Endothelial cell (in vitro differentiated cells): ENCODE results near the gene S100A7. TPM values are rescaled to one million over a fixed set of nuclear protein-coding genes. Genes with fewer than 3 reads are reported as not detected.
"Not testable (repeated sequence)": the region's sequence is repeated elsewhere in the genome, so short reads cannot be mapped to it uniquely, and the experiment has no call there.

Source experiments
- DNase-seq: peaks from one replicate; pipeline ENCODE4 v3.0.0; 2021; ENCODE audit warnings: low spot score
- H3K27ac Mint-ChIP-seq: one replicate; pipeline ENCODE4 v1.8.0; 2021; ENCODE audit warnings: mixed read lengths, inconsistent platforms; ENCODE audit not compliant: unreplicated experiment
- H3K27me3 Mint-ChIP-seq: one replicate; pipeline ENCODE4 v1.8.0; 2021; ENCODE audit warnings: mild to moderate bottlenecking, moderate library complexity, mixed read lengths, inconsistent platforms; ENCODE audit not compliant: unreplicated experiment
- H3K36me3 Mint-ChIP-seq: one replicate; pipeline ENCODE4 v1.8.0; 2021; ENCODE audit warnings: mild to moderate bottlenecking, low read depth, mixed read lengths, inconsistent platforms; ENCODE audit not compliant: unreplicated experiment
- H3K4me1 Mint-ChIP-seq: one replicate; pipeline ENCODE4 v1.8.0; 2021; ENCODE audit warnings: mild to moderate bottlenecking, mixed read lengths, inconsistent platforms; ENCODE audit not compliant: unreplicated experiment
- H3K4me3 Mint-ChIP-seq: one replicate; pipeline ENCODE4 v1.8.0; 2021; ENCODE audit warnings: mild to moderate bottlenecking, mixed read lengths, inconsistent platforms; ENCODE audit not compliant: unreplicated experiment
- H3K9me3 Mint-ChIP-seq: one replicate; pipeline ENCODE4 v1.8.0; 2021; ENCODE audit warnings: mixed read lengths, inconsistent platforms; ENCODE audit not compliant: unreplicated experiment
- total RNA-seq: library from RNA; stranded (reverse); fragmentation: NEBNext Ultra II Directional; extraction: Animal tissue kit (Norgen Biotek cat#: 25700); gene quantifications from one replicate; pipeline ENCODE4 v1.2.1, GENCODE V29; 2021; ENCODE audit not compliant: unreplicated experiment
- TF ChIP-seq, protein P1 (sequence below): fragments of 200-600 bp; sonication (generic); IDR thresholded peaks from one replicate; pipeline ENCODE4 v1.5.0; 2021; ENCODE audit warnings: antibody characterized with exemption; ENCODE audit not compliant: unreplicated experiment

The S100A7 gene
- total RNA-seq, 1 donor from 2014 or later = not detected

DNA sequence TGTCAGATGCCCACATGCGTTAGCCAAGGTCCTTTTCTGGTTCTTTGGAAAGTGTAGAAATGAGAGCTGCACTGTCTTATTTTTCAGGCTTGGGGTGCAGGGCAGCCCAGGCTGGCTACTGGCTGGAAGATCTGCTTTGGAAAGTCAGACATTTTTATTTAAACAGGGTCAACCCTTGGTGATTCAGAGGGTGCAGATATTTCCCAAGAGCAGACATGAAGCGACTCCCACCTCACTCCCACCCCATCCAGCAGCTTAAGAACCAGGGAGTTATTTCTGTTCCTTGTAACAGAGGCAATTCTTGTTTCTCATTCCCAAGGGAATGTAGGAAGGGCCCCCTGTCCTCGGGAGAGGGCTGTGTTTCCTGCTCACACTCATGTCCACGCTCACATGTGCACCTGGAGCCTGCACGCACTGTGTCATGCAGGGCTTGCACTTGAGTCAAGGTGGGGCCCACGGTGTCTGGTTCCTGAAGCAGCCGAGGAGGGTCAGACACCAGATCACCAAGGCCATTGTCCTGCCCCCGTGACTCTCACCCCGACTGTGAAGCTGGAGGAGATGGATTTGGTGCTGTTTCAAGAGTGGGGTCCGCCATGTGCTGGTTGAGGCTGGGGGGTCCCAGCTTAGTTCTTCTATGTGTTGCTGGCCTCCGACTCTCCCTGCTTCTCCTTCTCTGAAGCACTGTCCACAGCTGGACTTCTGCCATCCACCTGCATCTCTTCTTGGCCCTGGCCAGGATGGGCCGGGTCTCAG, 43.1 kb downstream of the S100A7 start:
- H3K4me1 Mint-ChIP-seq = no peaks in the 10 kb centered on the region
- H3K9me3 Mint-ChIP-seq = peaks cover 4% of the 10 kb centered on the region
- DNase-seq = no peak
- peaks cover 3% of the 10 kb centered on the region for H3K36me3 Mint-ChIP-seq
- peaks cover 3% of the 10 kb centered on the region for H3K27me3 Mint-ChIP-seq
- TF ChIP-seq, protein P1, sequence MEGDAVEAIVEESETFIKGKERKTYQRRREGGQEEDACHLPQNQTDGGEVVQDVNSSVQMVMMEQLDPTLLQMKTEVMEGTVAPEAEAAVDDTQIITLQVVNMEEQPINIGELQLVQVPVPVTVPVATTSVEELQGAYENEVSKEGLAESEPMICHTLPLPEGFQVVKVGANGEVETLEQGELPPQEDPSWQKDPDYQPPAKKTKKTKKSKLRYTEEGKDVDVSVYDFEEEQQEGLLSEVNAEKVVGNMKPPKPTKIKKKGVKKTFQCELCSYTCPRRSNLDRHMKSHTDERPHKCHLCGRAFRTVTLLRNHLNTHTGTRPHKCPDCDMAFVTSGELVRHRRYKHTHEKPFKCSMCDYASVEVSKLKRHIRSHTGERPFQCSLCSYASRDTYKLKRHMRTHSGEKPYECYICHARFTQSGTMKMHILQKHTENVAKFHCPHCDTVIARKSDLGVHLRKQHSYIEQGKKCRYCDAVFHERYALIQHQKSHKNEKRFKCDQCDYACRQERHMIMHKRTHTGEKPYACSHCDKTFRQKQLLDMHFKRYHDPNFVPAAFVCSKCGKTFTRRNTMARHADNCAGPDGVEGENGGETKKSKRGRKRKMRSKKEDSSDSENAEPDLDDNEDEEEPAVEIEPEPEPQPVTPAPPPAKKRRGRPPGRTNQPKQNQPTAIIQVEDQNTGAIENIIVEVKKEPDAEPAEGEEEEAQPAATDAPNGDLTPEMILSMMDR = no peak
- H3K27ac Mint-ChIP-seq = no peak overlapping the region
- H3K4me3 Mint-ChIP-seq = no peak overlapping the region

DNA sequence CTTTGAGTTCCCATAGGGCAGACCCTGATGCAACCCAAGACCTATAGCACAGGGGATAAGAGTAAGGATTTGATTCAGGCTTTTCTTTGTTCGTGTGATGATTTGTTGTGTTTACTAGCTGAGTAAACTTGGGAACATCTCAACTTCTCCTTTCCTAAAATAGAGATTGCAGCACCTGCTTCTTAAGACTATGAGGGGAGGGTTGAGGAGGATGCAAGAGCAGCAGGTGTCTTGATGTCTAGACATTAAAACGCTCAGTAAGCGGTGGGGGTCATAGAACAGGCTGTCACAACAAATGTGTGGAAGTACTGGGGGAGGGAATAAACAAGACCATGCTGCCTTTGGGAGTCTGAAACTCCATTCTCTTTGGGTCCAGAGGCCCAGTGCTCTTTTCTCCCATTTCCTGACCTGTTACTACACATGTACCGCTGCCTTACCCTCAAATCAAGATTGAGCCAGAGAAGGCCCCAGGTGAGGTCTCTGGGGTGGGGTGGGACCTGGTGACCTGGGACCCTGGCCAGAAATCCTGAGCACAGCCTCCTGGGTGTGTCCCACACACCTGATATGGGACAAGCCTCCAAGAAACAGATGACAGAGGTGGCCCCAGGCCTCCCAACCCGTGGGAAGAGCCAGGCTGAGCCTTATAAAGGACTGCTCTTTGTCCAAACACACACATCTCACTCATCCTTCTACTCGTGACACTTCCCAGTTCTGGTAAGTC, 44.4 kb downstream of the S100A7 start, which contains the start of gene S100A7A:
TSS of gene S100A7A (plus strand) at position 671 of the 721 bp plus-strand sequence. CDS start 1,563 bp downstream, outside the sequence.
- Mint-ChIP-seq H3K4me1 (no peaks in the 10 kb centered on the region), H3K9me3 (peaks cover 4% of the 10 kb centered on the region), H3K27ac (no peak within 1 kb of the TSS), H3K4me3 (no peak within 1 kb of the TSS), H3K27me3 (peaks cover 3% of the 10 kb centered on the region), H3K36me3 (peaks cover 3% of the 10 kb centered on the region)
- TF ChIP-seq, protein P1 = no peak
- no peak for DNase-seq

DNA sequence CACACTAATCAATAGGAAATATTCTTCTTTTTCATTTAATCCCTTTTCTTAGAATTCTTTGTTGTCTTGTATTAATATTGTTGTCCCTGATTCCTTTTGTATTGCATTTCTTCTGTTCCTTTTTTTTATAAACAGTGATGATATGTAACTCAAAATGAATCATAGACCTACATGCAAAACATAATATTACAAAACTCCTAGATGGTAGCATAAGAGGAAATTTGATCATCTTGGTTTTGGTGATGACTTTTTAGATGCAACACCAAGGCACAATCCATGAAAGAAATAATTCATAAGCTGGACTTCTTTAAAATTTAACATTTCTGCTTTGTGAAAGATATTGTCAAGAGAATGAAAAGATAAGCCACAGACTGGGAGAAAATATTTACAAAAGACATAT, 46.5 kb downstream of the S100A7 start:
- not testable (repeated sequence) for H3K27me3 Mint-ChIP-seq, H3K36me3 Mint-ChIP-seq, H3K4me3 Mint-ChIP-seq, DNase-seq, H3K9me3 Mint-ChIP-seq, H3K4me1 Mint-ChIP-seq, H3K27ac Mint-ChIP-seq

Other genes starting within 250 kb of the S100A7 start
- gene PRR9, start 243.1 kb downstream of the S100A7 start, total RNA-seq = not detected
- not detected for gene LORICRIN, start 201.0 kb downstream of the S100A7 start, total RNA-seq
- 1.1 TPM for gene PGLYRP3, start 147.7 kb downstream of the S100A7 start, total RNA-seq
- gene PGLYRP4, start 111.8 kb downstream of the S100A7 start, total RNA-seq = 1.7 TPM
- gene S100A9, start 102.8 kb downstream of the S100A7 start, total RNA-seq = 0.51 TPM
- gene S100A12, start 85.0 kb downstream of the S100A7 start, total RNA-seq = not detected
- gene S100A8, start 69.6 kb downstream of the S100A7 start, total RNA-seq = not detected
- not detected for gene S100A7A, start 44.1 kb downstream of the S100A7 start, total RNA-seq
- 11.9 TPM for gene S100A6, start 75.3 kb upstream of the S100A7 start, total RNA-seq
- gene S100A5, start 80.3 kb upstream of the S100A7 start, total RNA-seq = not detected
- 2.8 TPM for gene S100A4, start 85.2 kb upstream of the S100A7 start, total RNA-seq
- not detected for gene S100A3, start 88.6 kb upstream of the S100A7 start, total RNA-seq
- not detected for gene S100A2, start 105.2 kb upstream of the S100A7 start, total RNA-seq
- gene S100A16, start 152.5 kb upstream of the S100A7 start, total RNA-seq = 363 TPM
- not detected for gene S100A14, start 155.7 kb upstream of the S100A7 start, total RNA-seq
- 152 TPM for gene S100A13, start 166.9 kb upstream of the S100A7 start, total RNA-seq
- gene S100A1, start 167.8 kb upstream of the S100A7 start, total RNA-seq = not detected
- 59.3 TPM for gene CHTOP, start 173.4 kb upstream of the S100A7 start, total RNA-seq
- gene SNAPIN, start 198.1 kb upstream of the S100A7 start, total RNA-seq = 23.6 TPM
- 216 TPM for gene ILF2, start 210.3 kb upstream of the S100A7 start, total RNA-seq
- gene NPR1, start 218.0 kb upstream of the S100A7 start, total RNA-seq = 57.1 TPM